Esophagus squamous epithelium (tissue), 4 donors: Measurements from ENCODE around the gene ZNF419.
"Not testable (repeated sequence)": the region's sequence is repeated elsewhere in the genome, so short reads cannot be mapped to it uniquely, and the experiment has no call there.

Source experiments
- POLR2A ChIP-seq, 4 donors: fragments of 450-650 bp; IDR thresholded peaks; one replicate each; pipeline ENCODE4 v1.6.1; 2017; ENCODE audit warnings: antibody characterized with exemption in 4 of 4, mild to moderate bottlenecking in 4 of 4, moderate library complexity in 3 of 4
- TF ChIP-seq, protein P1 (sequence below), 6 experiments: fragments of 450-650 bp in 4 of 6; fragments of 200-600 bp in 2 of 6; sonication (generic) in 2 of 6; IDR thresholded peaks; one replicate each; pipeline ENCODE4 v1.5.1; 2016 to 2019; ENCODE audit warnings: antibody characterized with exemption in 6 of 6, mild to moderate bottlenecking in 4 of 6, moderate library complexity in 4 of 6

GRCh38 chr19:57518021-57518420 lies 30.5 kb downstream of the ZNF419 start:
- TF ChIP-seq, protein P1, sequence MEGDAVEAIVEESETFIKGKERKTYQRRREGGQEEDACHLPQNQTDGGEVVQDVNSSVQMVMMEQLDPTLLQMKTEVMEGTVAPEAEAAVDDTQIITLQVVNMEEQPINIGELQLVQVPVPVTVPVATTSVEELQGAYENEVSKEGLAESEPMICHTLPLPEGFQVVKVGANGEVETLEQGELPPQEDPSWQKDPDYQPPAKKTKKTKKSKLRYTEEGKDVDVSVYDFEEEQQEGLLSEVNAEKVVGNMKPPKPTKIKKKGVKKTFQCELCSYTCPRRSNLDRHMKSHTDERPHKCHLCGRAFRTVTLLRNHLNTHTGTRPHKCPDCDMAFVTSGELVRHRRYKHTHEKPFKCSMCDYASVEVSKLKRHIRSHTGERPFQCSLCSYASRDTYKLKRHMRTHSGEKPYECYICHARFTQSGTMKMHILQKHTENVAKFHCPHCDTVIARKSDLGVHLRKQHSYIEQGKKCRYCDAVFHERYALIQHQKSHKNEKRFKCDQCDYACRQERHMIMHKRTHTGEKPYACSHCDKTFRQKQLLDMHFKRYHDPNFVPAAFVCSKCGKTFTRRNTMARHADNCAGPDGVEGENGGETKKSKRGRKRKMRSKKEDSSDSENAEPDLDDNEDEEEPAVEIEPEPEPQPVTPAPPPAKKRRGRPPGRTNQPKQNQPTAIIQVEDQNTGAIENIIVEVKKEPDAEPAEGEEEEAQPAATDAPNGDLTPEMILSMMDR (IDR thresholded peaks at IDR 0.05), result not testable (repeated sequence)
- TF ChIP-seq POLR2A (IDR thresholded peaks at IDR 0.05), result not testable (repeated sequence)
